Measurements from ENCODE around the gene CCDC107.
A peak's percentile ranks its signal among the peaks of the same experiment; 100 is the strongest.
"Not testable (repeated sequence)": the region's sequence is repeated elsewhere in the genome, so short reads cannot be mapped to it uniquely, and the experiment has no call there.

The CCDC107 gene

DNA sequence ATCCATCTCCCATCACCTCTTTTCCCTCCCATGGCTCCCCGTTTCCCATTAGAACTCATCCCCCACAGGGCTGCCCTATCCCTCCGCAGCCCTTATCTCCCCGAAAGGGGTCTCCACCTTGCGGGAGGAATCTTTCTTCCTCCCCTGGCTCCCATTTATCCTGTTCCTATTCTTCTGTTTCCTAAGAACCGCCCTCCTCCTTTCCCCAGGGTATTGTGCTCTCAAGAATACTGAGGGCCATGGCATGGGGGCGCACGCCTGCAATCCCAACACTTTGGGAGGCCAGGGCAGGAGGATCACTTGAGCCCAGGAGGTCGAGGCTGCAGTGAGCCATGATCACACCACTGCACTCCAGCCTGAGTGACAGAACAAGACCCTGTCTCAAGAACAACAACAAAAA is 40.5 kb upstream of the CCDC107 start:
- FAIRE-seq (peak; percentile 31), DNase-seq (ENCODE audit: insufficient read length, low spot score) (no peak)
- TF ChIP-seq POU2F2 (IDR thresholded peaks at IDR 0.05; ENCODE audit: low read depth, low read length) (no peak), SPI1 (IDR thresholded peaks at IDR 0.05; ENCODE audit: low read depth, low read length) (no peak), PAX5 (IDR thresholded peaks at IDR 0.05; ENCODE audit: insufficient read depth, low read length, severe bottlenecking) (no peak), POLR2A (IDR thresholded peaks at IDR 0.05; ENCODE audit: low read depth, low read length) (no peak), POLR2AphosphoS5 (IDR thresholded peaks at IDR 0.05; ENCODE audit: low read depth, low read length) (no peak), TAF1 (IDR thresholded peaks at IDR 0.05; ENCODE audit: low read depth, low read length) (no peak)

DNA sequence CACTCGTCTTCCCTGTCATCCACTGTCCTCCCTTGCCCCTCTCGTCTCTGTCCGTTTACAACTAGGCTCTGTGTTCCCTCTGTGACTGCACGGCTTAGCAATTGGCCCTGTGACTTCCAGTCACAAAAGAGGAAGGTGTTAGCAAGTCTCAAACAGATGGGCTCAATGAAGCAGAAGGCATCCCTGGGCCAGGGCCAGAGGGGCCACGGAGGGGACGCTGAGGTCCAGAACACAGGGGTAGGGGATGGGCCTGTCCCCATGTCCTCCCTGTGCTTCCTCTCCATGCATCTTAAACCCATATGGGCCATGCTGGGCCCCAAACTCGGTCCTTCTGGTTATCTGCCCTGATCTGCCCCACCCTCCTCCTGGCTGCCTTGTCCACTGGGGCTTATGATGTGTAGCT is 39.8 kb upstream of the CCDC107 start, which contains the start of gene CD72:
Gene CD72, minus strand, starts transcription at position 89 of the 403 bp plus-strand sequence. CDS start 110 bp downstream, outside the sequence.
- FAIRE-seq (peak; percentile 92), DNase-seq (ENCODE audit: insufficient read length, low spot score) (no peak)
- 0 out of 2 replicates have a peak, but pooled peaks have one; percentile 42 for TF ChIP-seq POLR2AphosphoS5 (IDR thresholded peaks at IDR 0.05; ENCODE audit: low read depth, low read length)
- no peak for TF ChIP-seq POLR2A (IDR thresholded peaks at IDR 0.05; ENCODE audit: low read depth, low read length)
- no peak for TF ChIP-seq POU2F2 (IDR thresholded peaks at IDR 0.05; ENCODE audit: low read depth, low read length)
- no peak for TF ChIP-seq PAX5 (IDR thresholded peaks at IDR 0.05; ENCODE audit: insufficient read depth, low read length, severe bottlenecking)
- peak; percentile 51 for TF ChIP-seq SPI1 (IDR thresholded peaks at IDR 0.05; ENCODE audit: low read depth, low read length)

- FAIRE-seq (peak; percentile 97), DNase-seq (ENCODE audit: insufficient read length, low spot score) (no peak)
- TF ChIP-seq POU2F2 (IDR thresholded peaks at IDR 0.05; ENCODE audit: low read depth, low read length) (peak; percentile 86), PAX5 (IDR thresholded peaks at IDR 0.05; ENCODE audit: insufficient read depth, low read length, severe bottlenecking) (no peak), TAF1 (IDR thresholded peaks at IDR 0.05; ENCODE audit: low read depth, low read length) (0 out of 2 replicates have a peak, but pooled peaks have one; percentile 20), POLR2AphosphoS5 (IDR thresholded peaks at IDR 0.05; ENCODE audit: low read depth, low read length) (peak; percentile 25; the same call in 1 of the 2 replicates), POLR2A (IDR thresholded peaks at IDR 0.05; ENCODE audit: low read depth, low read length) (no peak), SPI1 (IDR thresholded peaks at IDR 0.05; ENCODE audit: low read depth, low read length) (peak; percentile 72)
Measured at GRCh38 chr9:35618854-35619799, 39.0 kb upstream of the CCDC107 start.

GRCh38 chr9:35619800-35620158 is 38.3 kb upstream of the CCDC107 start:
- DNase-seq (ENCODE audit: insufficient read length, low spot score) (no peak), FAIRE-seq (no peak)
- TF ChIP-seq PAX5 (IDR thresholded peaks at IDR 0.05; ENCODE audit: insufficient read depth, low read length, severe bottlenecking) (no peak), POLR2A (IDR thresholded peaks at IDR 0.05; ENCODE audit: low read depth, low read length) (no peak), POU2F2 (IDR thresholded peaks at IDR 0.05; ENCODE audit: low read depth, low read length) (no peak), POLR2AphosphoS5 (IDR thresholded peaks at IDR 0.05; ENCODE audit: low read depth, low read length) (no peak), TAF1 (IDR thresholded peaks at IDR 0.05; ENCODE audit: low read depth, low read length) (no peak), SPI1 (IDR thresholded peaks at IDR 0.05; ENCODE audit: low read depth, low read length) (no peak)

GRCh38 chr9:35627575-35627974 is 30.5 kb upstream of the CCDC107 start:
- TF ChIP-seq POLR2AphosphoS5 (IDR thresholded peaks at IDR 0.05; ENCODE audit: low read depth, low read length) (no peak), PAX5 (IDR thresholded peaks at IDR 0.05; ENCODE audit: insufficient read depth, low read length, severe bottlenecking) (no peak), POLR2A (IDR thresholded peaks at IDR 0.05; ENCODE audit: low read depth, low read length) (no peak), SPI1 (IDR thresholded peaks at IDR 0.05; ENCODE audit: low read depth, low read length) (no peak), POU2F2 (IDR thresholded peaks at IDR 0.05; ENCODE audit: low read depth, low read length) (no peak), TAF1 (IDR thresholded peaks at IDR 0.05; ENCODE audit: low read depth, low read length) (no peak)
- FAIRE-seq (peak; percentile 66), DNase-seq (ENCODE audit: insufficient read length, low spot score) (no peak)

DNA sequence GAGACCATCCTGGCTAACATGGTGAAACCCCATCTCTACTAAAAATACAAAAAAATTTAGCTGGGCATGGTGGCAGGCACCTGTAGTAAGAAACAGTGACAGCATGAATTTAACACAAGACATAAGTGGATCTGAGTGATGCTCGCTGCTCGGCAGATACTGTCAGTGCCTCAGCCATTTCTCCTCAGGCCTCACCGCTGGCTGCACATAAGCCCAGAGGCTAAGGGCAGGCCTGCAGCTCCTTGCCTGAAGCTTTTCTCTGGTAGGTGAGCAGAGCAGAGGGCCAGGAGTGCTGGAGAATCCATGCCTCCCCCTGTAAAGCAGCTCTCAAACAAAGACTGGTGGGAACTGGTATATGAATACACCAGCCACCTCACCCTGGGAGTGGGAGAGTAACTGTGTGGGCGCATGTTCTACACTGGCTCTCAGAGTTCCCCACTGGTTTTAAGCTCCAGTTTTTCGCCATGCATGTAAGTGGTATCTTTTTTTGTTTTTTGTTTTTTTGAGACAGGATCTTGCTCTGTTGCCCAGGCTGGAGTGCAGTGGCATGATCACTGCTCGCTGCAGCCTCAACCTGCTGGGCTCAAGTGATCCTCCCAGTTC is 29.6 kb upstream of the CCDC107 start:
- no peak for TF ChIP-seq TAF1 (IDR thresholded peaks at IDR 0.05; ENCODE audit: low read depth, low read length)
- no peak for TF ChIP-seq POLR2A (IDR thresholded peaks at IDR 0.05; ENCODE audit: low read depth, low read length)
- no peak for TF ChIP-seq SPI1 (IDR thresholded peaks at IDR 0.05; ENCODE audit: low read depth, low read length)
- no peak for TF ChIP-seq POLR2AphosphoS5 (IDR thresholded peaks at IDR 0.05; ENCODE audit: low read depth, low read length)
- no peak for TF ChIP-seq PAX5 (IDR thresholded peaks at IDR 0.05; ENCODE audit: insufficient read depth, low read length, severe bottlenecking)
- TF ChIP-seq POU2F2 (IDR thresholded peaks at IDR 0.05; ENCODE audit: low read depth, low read length) = no peak
- DNase-seq (ENCODE audit: insufficient read length, low spot score) (no peak), FAIRE-seq (no peak)

- no peak for DNase-seq (ENCODE audit: insufficient read length, low spot score)
- no peak for TF ChIP-seq POU2F2 (IDR thresholded peaks at IDR 0.05; ENCODE audit: low read depth, low read length)
- no peak for TF ChIP-seq POLR2A (IDR thresholded peaks at IDR 0.05; ENCODE audit: low read depth, low read length)
- no peak for TF ChIP-seq SPI1 (IDR thresholded peaks at IDR 0.05; ENCODE audit: low read depth, low read length)
- FAIRE-seq = peak; percentile 68
Measured at GRCh38 chr9:35629597-35629996, 28.5 kb upstream of the CCDC107 start.

GRCh38 chr9:35635730-35636129 is 22.4 kb upstream of the CCDC107 start:
- FAIRE-seq (no peak), DNase-seq (ENCODE audit: insufficient read length, low spot score) (no peak)
- TF ChIP-seq POU2F2 (IDR thresholded peaks at IDR 0.05; ENCODE audit: low read depth, low read length) (no peak), SPI1 (IDR thresholded peaks at IDR 0.05; ENCODE audit: low read depth, low read length) (no peak)

DNA sequence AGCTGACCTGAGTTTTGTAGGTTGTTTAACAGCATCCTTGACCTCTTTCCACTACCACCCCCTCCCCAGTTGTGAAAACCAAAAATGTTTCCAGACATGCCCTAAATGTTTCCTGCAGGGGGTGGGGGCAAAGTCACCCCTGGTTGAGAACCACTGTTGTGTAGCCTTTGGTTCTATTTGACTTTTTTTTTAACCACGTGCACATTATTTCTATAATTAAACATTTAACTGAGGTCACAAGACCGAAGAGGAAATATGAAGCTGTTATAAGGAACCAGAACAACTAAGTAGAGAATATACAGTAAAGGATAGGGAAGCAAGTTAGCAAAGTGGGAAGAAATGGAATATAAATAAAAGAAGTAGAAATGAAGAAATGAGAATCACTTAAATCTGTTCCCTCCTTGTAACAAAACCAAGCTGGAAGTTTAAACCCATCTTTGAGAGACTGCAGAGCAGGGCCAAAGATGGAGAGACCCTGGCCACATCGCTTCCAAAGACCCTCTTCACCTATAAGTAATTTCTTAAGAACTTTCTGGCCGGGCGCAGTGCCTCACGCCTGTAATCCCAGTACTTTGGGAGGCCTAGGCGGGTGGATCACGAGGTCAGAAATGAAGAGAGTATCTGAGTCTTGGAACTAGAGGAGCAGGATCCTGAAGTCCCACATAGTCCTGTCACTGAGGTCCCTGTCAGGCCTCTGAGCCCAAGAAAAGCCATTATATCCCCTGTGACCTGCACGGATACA is 21.8 kb upstream of the CCDC107 start:
- no peak for TF ChIP-seq POU2F2 (IDR thresholded peaks at IDR 0.05; ENCODE audit: low read depth, low read length)
- TF ChIP-seq POLR2A (IDR thresholded peaks at IDR 0.05; ENCODE audit: low read depth, low read length) = no peak
- no peak for TF ChIP-seq SPI1 (IDR thresholded peaks at IDR 0.05; ENCODE audit: low read depth, low read length)
- DNase-seq (ENCODE audit: insufficient read length, low spot score) (no peak), FAIRE-seq (no peak)

- FAIRE-seq = peak; percentile 28
Measured at GRCh38 chr9:35636877-35637246, 21.2 kb upstream of the CCDC107 start.

GRCh38 chr9:35637427-35637955 is 20.6 kb upstream of the CCDC107 start:
- FAIRE-seq; DNase-seq (ENCODE audit: insufficient read length, low spot score): not testable (repeated sequence)

More at GRCh38 chr9:35636877-35637246, 21.2 kb upstream of the CCDC107 start:
- not testable (repeated sequence) for DNase-seq (ENCODE audit: insufficient read length, low spot score)

GRCh38 chr9:35638751-35639150 is 19.3 kb upstream of the CCDC107 start:
- FAIRE-seq; DNase-seq (ENCODE audit: insufficient read length, low spot score): not testable (repeated sequence)

DNA sequence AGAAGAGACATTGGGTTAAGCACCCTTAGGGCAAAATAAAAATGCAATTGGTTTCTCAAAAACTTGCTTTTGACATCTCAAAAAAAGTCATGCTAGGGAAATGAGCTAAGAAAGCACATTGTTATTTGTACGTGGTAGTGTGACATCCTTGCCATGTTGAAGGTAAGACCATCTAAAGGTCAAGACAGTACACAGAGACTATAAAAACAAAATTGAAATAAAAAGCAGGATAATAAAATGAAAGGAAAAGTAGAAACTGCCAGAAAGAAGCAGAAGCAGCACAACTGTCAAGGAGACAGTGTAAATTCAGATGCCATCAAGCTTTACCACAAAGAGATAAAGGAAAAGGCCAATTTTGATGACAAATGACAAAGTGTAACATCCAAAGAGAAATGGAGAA is 18.9 kb upstream of the CCDC107 start:
- not testable (repeated sequence) for DNase-seq (ENCODE audit: insufficient read length, low spot score)
- peak; percentile 82 for FAIRE-seq

Data from GM12891 (cell line).